ENCODE data around the gene LIMK2.
"Not testable (repeated sequence)": the region's sequence is repeated elsewhere in the genome, so short reads cannot be mapped to it uniquely, and the experiment has no call there.

Gene LIMK2

DNA sequence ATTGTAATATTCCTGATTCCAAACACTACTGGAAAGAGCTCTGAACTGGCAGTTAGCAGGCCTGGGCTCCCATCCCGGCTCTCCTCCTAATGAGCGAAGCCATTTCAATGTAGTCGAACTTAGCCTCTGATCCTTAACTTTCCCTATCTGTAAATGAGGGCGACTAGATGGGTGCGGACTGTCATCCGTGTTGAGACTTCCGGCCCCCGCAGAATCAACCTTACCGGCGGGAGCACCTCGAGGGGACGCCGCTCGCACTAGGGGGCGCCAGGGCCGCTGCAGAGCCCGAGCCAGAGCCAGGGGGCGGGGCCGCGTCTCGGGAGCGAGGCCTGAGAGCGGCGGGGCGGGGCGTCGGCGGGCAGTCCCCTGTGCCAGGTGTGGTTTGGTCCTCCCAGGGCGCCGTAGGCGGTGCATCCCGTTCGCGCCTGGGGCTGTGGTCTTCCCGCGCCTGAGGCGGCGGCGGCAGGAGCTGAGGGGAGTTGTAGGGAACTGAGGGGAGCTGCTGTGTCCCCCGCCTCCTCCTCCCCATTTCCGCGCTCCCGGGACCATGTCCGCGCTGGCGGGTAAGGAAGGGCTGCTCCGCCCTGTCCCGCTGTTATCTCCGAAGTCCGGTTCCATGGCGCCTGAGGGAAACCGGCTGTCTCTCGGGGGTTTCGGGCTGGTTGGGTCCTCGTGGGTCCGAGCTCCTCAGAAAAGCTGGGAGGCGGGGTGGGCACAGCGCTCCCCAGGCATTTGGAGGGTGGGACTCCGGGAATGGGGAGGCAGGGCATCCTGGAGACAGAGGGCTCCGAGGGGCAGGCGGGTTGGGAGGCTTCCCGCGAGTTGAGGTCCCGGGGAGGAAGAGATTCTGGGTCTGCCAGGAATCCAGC is at the start of gene LIMK2:
Gene LIMK2, plus strand, starts transcription at position 437 of the 869 bp plus-strand sequence. Its CDS starts 111 bp downstream, at position 548.
- DNase-seq = peak; percentile 80

DNA sequence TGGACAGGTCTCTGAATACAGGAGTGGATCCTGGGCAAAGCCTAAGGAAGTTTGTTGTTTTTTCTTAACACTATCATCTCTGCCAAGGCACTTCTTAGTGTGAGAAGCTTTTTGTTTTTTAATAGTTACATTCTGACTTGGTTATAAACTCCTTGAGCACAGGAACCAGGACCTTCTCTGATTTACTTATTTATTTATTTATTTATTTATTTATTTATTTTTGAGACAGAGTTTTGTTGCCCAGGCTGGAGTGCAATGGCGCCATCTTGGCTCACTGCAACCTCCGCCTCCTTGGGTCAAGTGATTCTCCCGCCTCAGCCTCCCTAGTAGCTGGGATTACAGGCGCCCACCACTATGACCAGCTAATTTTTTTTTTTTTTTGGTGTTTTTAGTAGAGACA is 41.1 kb upstream of the LIMK2 start:
- no peak for DNase-seq

GRCh38 chr22:31171734-31172133 is 40.4 kb upstream of the LIMK2 start:
- peak; percentile 79 for DNase-seq

- no peak for DNase-seq
These were observed 38.5 kb upstream of the LIMK2 start for GRCh38 chr22:31173386-31174145.

DNA sequence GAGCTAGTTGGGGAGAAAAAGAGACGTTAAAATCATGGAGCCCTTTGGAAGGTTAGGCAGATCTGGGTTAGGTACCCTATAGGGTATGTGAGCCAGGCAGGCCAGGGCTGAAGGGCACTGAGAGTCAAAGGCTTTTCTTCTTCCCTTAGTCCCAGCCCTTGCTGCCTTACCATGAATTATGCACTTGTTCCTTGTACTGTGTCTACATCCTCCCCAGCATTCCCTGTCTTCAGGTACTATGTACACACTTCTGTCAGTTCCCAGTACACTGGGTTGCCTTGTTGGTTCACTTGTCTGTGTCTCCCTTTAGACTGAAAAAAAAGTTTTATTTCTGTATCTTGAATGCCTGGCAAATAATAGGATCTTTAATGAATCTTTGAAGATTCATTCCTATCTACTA is 35.2 kb upstream of the LIMK2 start:
- no peak for DNase-seq

DNA sequence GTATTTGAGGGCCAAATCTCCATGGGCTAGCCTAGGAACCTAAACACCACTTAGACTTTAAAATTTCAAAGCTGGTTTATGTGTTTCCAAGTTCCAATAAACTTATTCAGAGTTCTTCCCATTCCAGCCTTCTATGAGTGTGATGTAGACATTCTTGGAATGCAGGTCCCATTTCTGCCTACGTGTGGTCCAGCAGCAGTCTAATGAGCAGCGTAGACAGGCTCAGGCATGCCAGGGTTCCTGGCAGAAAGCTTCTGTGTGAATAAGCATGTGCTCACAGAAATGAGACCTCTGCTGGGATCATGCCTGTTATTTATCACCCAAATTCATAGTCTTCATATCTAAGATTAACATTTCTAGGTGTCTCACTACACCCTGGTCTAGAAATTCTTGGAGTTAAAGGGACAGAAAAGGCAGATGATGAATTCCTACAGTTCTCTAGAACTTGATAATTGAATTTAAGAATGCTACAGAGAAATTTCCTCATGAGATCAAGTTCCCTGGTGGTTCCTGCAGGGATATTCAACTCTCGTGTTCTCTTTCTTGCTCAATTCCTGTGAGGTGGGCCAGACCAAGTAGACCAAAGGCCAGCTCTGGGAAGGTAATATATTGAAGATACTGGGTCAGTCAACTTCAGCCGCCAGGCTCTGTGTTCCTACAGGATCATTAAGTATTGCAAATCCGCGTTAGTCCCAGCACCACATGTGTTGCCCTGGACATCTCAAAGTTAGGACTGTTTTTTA is 34.5 kb upstream of the LIMK2 start:
- no peak for DNase-seq

DNA sequence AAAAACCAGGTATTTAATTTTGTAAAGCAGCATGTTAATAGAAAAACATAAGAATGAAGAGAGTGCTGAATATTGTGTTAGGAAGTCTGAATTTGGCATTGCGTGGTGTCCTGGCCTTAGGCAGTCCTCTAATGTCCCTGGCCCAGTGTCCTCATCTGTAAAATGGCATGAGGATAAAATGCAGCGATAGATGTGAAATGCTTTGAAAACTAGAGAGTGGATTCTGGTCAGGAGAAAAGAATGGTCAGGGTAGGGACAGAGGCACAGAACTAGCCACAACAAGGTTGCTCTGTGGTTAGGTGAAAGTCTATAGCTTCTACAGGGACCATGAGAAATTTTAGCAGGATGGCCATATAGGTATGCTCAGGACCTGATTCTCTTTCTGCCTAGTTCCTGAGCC is 33.2 kb upstream of the LIMK2 start:
- no peak for DNase-seq

DNA sequence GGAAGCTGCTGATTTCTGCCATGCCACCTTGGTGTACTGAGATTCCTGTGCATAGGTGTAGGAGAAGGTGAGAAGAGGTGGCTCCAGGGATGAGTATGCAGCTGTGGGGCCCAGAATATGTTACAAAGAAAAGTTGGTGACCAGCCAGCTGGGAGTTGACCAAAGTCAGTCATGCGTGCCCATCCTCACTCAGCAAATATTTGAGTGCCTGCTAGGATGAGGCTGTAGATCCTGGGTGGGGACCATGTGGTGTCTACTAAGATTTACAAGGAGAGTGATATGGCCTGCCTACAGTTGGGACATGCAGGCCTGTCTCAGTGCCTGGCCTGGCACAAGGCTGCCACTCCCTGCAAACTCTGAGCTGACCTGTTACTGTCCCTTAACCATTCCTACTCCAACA is 32.8 kb upstream of the LIMK2 start:
- no peak for DNase-seq

DNA sequence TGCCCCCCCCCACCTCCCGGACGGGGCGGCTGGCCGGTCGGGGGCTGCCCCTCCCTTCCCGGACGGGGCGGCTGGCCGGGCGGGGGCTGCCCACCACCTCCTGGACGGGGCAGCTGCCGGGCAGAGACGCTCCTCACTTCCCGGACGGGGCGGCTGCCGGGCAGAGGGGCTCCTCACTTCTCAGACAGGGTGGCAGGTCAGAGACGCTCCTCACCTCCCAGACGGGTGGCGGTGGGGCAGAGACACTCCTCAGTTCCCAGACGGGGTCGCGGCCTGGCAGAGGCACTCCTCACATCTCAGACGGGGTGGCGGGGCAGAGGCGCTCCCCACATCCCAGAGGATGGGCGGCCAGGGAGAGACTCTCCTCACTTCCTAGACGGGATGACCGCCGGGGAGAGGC is 28.1 kb upstream of the LIMK2 start:
- DNase-seq = no peak

- DNase-seq = no peak
These were observed 27.0 kb upstream of the LIMK2 start for GRCh38 chr22:31185056-31185455.

- DNase-seq = no peak
These were observed 24.5 kb upstream of the LIMK2 start for GRCh38 chr22:31187627-31188026.

DNA sequence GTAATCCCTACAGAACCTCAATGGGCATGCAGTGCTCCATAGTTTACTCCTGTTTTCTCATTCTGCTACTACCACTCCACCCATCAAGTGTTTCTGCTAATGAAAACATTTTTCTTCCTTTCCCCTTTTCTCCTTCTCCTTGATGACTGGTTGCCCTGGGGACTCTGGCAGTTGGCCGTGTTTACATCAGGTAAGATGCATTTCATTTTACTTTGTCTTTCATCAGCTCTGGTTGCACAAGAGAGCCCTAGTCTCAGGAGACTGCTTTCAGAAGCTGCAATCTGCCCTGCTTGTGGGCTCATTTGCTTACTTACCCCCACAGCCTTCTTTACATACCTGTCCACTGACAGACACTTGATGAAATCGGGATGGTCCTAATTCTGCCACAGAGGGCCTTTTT is 19.6 kb upstream of the LIMK2 start:
- DNase-seq = no peak

DNA sequence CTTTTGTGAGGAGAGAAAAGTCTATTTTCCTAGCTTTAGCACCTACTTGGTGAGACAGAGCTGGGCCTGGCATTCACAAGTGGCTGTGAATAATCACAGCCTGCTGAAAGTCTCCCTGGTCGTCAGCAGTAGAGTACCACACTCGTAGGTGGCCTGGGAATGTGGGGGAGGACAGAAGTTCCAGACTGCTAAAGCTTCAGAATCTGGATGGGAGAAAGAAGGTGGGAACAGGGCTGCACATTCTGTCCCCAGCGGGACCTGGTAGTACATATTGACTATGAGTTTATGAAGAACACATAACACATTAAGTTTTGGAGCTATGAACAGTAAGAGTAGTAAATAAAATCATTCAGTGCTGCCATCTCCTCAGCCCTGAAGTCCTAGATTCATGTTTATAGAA is 19.0 kb upstream of the LIMK2 start:
- DNase-seq = no peak

GRCh38 chr22:31194681-31195080 is 17.4 kb upstream of the LIMK2 start:
- not testable (repeated sequence) for DNase-seq

DNA sequence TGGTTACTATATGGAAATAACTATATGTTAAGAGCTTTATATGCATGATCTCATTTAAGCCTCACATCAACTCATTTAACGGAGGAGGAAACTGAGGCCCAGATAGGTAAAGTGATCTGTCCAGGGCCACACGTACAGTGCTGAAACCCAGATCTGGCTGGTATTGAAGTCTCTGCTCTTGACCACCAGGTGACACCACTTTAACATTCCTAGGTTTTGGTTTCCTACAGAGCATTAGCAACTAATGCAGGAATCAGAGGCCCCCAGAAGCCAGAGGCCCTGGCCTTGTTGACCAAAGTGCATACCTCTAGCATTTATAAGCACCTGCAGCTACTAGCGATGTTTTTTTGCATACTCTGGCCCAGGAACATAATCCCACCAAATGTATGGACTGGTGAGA is 12.9 kb upstream of the LIMK2 start:
- DNase-seq = no peak

- DNase-seq = not testable (repeated sequence)
These were observed 7.6 kb upstream of the LIMK2 start for GRCh38 chr22:31204352-31204984.

DNA sequence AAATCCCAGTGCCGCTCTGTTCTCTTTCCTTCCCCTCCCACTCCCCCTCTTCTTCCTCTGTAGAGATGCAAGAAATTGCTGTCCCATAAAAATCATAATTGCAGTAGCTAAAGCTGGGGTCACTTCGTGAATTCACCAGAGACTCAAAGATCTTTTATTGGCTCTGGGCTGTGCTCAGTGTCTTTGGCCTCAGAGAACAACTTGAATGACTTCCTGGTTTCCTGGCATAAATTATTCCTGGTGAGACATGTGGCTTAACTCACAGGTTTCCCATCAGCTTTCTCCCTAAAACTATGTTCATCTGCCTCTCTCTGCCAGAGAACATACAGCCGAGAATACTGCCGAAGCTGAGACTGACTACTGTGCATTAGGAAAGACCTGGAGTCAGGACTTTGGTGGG is 7.0 kb upstream of the LIMK2 start:
- not testable (repeated sequence) for DNase-seq

DNA sequence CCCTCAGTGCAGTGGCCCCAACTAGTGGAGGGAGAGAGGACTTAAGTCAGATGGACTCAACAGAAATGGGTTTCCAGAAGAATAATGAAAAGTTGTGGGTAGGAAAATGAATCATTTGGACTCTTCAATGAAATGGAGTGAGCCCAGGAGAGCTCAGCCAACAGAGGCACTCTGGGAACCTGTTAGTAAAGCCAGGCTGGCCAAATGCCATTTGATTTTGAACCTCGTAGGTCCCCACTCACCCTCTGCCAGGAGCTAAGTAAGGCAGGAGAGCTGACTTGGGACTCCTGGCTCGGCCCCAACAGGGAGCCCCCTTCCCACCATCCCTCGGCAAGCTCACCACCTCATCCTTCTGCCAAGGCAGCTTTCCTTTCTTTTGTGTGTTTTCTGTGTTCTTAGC is 5.6 kb upstream of the LIMK2 start:
- DNase-seq = not testable (repeated sequence)

- DNase-seq = no peak
These were observed 5.0 kb upstream of the LIMK2 start for GRCh38 chr22:31206896-31207687.

DNA sequence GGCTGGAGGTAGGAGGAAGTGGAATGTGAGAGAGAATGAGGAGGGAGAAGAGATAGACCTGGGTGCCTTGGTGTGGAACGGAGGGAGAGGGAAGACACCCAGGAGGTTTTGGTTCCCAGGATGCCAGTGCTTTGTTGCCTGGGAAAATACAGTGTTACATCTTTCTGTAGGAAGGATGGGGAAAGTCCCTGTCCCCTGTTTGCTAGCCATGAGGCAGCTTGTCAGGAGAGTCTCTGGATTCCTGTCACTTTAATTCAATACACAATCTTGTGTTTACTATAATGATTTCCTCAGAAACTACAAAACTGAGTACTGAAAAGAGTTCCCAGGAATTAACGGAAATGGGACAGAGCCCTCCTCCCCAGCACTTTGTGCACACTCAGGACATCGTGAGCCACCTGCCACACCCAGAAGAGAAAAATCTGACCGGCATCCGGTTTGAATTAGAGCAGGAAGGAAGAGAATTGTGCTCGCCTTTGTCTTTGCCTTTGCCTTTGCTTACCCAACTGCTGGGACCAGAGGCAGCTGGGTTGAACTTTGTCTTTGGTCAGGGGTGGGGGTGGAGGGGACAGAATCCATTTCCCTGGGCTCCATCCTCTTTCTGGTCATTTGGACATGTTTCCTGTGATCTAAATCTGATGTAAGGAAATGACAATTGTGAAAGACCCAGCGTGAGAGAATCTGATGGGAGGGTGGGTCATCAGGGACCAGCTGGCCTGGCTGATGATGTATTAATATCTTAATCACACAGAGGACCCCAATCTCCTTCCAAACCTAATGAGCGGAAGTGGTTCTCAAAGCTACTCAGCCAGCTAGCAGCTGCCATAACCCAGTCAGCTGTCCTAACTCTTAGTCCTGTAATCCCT is 1.3 kb upstream of the LIMK2 start:
- DNase-seq = no peak

DNA sequence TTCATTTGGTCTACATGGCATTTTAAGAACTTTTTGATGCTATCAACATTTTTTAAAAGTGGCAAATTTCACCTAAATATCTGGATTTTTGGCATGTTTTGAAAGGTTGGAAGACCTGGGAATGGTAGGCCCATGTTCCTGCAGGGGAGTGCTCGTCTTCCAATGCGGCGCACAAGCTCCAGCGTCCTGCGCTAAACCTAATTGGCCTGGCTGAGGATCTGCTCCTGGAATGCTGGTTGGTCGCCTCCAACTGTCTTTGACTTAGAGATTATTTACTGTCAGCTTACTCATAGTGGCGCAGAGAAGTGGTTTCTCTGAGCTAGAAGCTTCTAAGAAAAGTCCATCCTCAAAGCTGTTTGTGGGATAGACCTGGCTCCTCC is 626 bp upstream of the LIMK2 start:
- DNase-seq = no peak

Data from MV-4-11 (cell line).